Esophagus squamous epithelium (tissue), 5 donors: ENCODE measurements around the gene CEP164. TPM values are rescaled to one million over a fixed set of nuclear protein-coding genes. Genes with fewer than 3 reads are reported as not detected.

Experiments used
- DNase-seq: peaks from one replicate; lab custom pipeline; 2025; lab: John Stamatoyannopoulos, UW
- H3K27ac ChIP-seq, 4 donors: fragments of 200-600 bp; sonication (generic); one replicate each; pipeline ENCODE4 v1.5.1; 2016 to 2019; ENCODE audit warnings: mild to moderate bottlenecking in 1 of 4
- H3K27me3 ChIP-seq, 4 donors: fragments of 200-600 bp; sonication (generic); 1 replicate in 3 of 4; 2 replicates in 1 of 4; pipeline versions ENCODE4 v1.5.1 to v1.6.0; 2017 to 2021; ENCODE audit warnings: antibody characterized with exemption in 1 of 4
- H3K36me3 ChIP-seq, 3 donors: fragments of 200-600 bp; sonication (generic); one replicate each; pipeline ENCODE4 v1.5.1; 2016 to 2019
- H3K4me1 ChIP-seq, 3 donors: fragments of 200-600 bp; sonication (generic); one replicate each; pipeline ENCODE4 v1.5.1; 2017 to 2019
- H3K4me3 ChIP-seq, 4 donors: fragments of 200-600 bp; sonication (generic); 1 replicate in 3 of 4; 2 replicates in 1 of 4; pipeline ENCODE4 v1.5.1; 2016 to 2019; ENCODE audit warnings: mild to moderate bottlenecking in 2 of 4, moderate library complexity in 1 of 4
- H3K9me3 ChIP-seq, 3 donors: fragments of 200-600 bp; sonication (generic); one replicate each; pipeline ENCODE4 v1.5.1; 2016 to 2019
- POLR2A ChIP-seq, 4 donors: fragments of 450-650 bp; IDR thresholded peaks; one replicate each; pipeline ENCODE4 v1.6.1; 2017; ENCODE audit warnings: antibody characterized with exemption in 4 of 4, mild to moderate bottlenecking in 4 of 4, moderate library complexity in 3 of 4
- WGBS, 2 donors: methylation state at CpG; one replicate each; pipeline ENCODE4 v1.1.5; 2018; 5-methylcytosine and 5-hydroxymethylcytosine counted together
- intact Hi-C: fragments of 100-400 bp; cut with DNase I; formaldehyde crosslinking; loops from one replicate; pipeline ENCODE4 v1.15.0; 2022
- total RNA-seq, 4 donors: library from RNA; depleted of rRNA; stranded (reverse); fragments of >200 nt; gene quantifications; one replicate each; pipeline ENCODE4 v1.1.0, GENCODE V29; 2016
- TF ChIP-seq, protein P1 (sequence below), 6 experiments: fragments of 450-650 bp in 4 of 6; fragments of 200-600 bp in 2 of 6; sonication (generic) in 2 of 6; IDR thresholded peaks; one replicate each; pipeline ENCODE4 v1.5.1; 2016 to 2019; ENCODE audit warnings: antibody characterized with exemption in 6 of 6, mild to moderate bottlenecking in 4 of 6, moderate library complexity in 4 of 6
- donor health status: DM: yes; HTN: yes; CAD: no.

Gene CEP164
- total RNA-seq: 10 to 100 TPM in 2 of 4 donors, 1 to 10 TPM in 2; 7.3 to 20.0 (median 13.0) TPM

DNA sequence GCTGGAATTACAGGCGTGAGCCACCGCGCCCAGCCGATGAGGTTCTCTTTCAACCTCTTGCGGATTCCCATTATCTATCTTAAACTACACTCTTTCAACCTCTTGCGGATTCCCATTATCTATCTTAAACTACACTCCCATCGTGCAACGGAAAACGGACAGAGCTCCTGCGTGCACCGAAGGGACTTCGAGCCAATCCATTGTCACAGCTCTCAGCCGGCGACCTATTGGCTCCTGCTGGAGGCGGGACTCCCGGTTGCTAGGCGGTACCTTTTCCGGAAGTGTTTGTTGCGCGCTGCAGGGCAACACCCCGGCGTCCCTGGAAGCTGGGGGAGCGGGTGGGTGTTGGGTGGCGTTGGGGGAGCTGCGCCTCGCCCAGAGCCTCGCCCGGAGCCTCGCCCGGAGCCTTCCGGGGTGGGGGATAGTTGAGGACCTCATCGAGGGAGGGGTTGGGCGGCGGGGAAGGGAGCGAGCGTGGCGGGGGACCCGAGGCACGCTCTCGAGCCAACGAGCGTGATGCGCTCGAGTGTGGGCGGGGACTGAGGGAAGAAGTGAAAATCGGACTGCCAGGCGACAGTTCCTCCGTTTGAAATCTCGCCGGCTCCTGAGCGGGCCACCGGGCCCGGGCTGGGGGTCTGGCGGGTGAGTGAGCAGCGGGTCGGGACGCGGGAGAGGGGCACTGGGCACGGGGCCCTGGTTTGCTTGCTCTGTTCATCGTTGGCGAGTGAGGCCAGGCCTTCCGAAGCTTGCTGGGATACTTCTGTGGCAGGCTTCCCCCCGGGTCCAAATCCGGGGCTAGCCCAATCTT is at the start of gene CEP164:
Gene CEP164 (plus strand): TSS at position 288 of the 808 bp plus-strand sequence. CDS start 10,733 bp downstream, outside the sequence.
- peaks cover 7 to 24% (median 11%) of the 10 kb centered on the region in 3 donors for H3K4me1 ChIP-seq
- H3K4me3 ChIP-seq: peak within 1 kb of the TSS; percentile 45 to 89 (median 64)
- DNase-seq: peak; percentile 85
- peak within 1 kb of the TSS; percentile 79 to 96 (median 90) for H3K27ac ChIP-seq
- TF ChIP-seq, protein P1, sequence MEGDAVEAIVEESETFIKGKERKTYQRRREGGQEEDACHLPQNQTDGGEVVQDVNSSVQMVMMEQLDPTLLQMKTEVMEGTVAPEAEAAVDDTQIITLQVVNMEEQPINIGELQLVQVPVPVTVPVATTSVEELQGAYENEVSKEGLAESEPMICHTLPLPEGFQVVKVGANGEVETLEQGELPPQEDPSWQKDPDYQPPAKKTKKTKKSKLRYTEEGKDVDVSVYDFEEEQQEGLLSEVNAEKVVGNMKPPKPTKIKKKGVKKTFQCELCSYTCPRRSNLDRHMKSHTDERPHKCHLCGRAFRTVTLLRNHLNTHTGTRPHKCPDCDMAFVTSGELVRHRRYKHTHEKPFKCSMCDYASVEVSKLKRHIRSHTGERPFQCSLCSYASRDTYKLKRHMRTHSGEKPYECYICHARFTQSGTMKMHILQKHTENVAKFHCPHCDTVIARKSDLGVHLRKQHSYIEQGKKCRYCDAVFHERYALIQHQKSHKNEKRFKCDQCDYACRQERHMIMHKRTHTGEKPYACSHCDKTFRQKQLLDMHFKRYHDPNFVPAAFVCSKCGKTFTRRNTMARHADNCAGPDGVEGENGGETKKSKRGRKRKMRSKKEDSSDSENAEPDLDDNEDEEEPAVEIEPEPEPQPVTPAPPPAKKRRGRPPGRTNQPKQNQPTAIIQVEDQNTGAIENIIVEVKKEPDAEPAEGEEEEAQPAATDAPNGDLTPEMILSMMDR (IDR thresholded peaks at IDR 0.05): peak in 1 of 6 experiments; percentile 4
- peak in 2 of 4 donors; percentile 44 to 59 for TF ChIP-seq POLR2A (IDR thresholded peaks at IDR 0.05)
- 0% methylated on average over 23 to 42 of the region's 64 CpGs for WGBS, 2 donors
- H3K27me3 ChIP-seq: no peaks in the 10 kb centered on the region
- intact Hi-C loops: no loop called here
- no peaks in the 10 kb centered on the region for H3K36me3 ChIP-seq
- no peaks in the 10 kb centered on the region for H3K9me3 ChIP-seq

DNA sequence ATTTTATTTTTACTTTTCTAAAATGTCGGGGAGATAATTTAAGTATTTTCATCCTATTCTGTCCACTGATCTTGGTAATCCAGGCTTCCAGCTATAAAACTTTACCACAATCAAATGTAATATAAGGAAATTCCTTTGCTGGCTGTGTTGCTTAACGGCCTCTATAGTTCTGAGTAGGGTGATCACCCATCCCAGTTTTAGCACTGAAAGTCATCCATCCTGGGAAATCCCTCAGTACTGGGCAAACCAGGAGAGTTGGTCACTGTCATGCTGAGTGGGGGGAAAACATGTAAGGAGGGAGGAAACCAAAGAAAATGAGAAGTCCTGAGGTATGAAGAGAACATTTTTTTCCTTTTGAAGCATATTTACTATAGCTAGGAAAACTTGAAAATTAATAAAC is 49.3 kb upstream of the CEP164 start:
- Histone ChIP-seq H3K4me3 (no peak overlapping the region), H3K27ac (no peak overlapping the region), H3K4me1 (peaks cover 0 to 12% (median 11%) of the 10 kb centered on the region in 3 donors), H3K9me3 (no peaks in the 10 kb centered on the region), H3K27me3 (no peaks in the 10 kb centered on the region), H3K36me3 (peaks cover 0 to 59% (median 7%) of the 10 kb centered on the region in 3 donors)
- intact Hi-C loops: no loop called here
- 90 to 91% methylated on average over 1 to 2 of the region's 2 CpGs for WGBS, 2 donors
- no peak for DNase-seq
- no peak for TF ChIP-seq POLR2A (IDR thresholded peaks at IDR 0.05)

DNA sequence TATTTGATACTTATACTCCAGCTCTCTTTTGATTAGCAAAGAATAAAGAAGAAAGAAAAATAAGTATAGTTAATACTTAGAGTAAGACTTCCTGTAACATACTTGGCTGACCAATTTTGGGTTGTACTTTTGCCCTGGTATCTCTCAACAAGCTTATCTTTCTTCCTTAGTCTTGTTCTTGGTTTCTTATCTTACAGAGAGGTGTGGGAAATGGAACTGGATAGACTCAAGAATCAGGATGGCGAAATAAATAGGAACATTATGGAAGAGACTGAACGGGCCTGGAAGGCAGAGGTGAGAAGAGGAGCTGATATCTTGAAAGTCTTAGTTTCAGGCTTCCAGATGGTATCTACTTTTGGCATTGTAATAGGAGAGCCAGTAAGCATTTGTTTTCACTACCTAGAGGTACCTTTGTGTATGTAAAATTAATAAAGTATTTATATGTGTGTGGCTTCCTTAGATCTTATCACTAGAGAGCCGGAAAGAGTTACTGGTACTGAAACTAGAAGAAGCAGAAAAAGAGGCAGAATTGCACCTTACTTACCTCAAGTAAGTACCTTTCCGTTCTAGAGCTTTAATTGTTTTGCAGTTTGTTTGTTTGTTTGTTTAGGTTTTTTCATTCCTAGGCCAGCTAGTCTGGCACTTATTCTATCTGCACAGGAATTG is 47.8 kb upstream of the CEP164 start:
- no peak for TF ChIP-seq POLR2A (IDR thresholded peaks at IDR 0.05)
- TF ChIP-seq, protein P1 (IDR thresholded peaks at IDR 0.05): no peak
- H3K4me3 ChIP-seq: no peak overlapping the region
- WGBS, 2 donors: 80 to 83% methylated on average over 4 of the region's 4 CpGs
- no peaks in the 10 kb centered on the region for H3K27me3 ChIP-seq
- DNase-seq: no peak
- no peaks in the 10 kb centered on the region for H3K9me3 ChIP-seq
- intact Hi-C loops: no loop called here
- H3K4me1 ChIP-seq: peaks cover 0 to 12% (median 11%) of the 10 kb centered on the region in 3 donors
- peaks cover 5 to 59% (median 7%) of the 10 kb centered on the region in 3 donors for H3K36me3 ChIP-seq
- H3K27ac ChIP-seq: no peak overlapping the region

DNA sequence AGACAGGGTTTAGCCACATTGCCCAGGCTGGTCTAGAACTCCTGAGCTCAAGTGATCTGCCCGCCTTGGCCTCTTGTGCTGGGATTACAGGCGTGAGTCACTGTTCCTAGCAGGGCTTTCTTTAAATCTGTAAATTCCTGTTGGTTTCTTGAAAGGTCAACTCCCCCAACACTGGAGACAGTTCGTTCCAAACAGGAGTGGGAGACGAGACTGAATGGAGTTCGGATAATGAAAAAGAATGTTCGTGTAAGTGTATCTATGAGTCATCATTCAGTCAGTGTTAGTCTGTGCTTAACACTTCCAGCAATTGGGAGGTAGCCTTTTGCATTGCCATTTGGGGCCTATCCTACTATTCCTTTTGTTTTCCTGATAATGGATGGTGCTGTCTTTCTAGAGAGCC is 46.5 kb upstream of the CEP164 start:
- H3K9me3 ChIP-seq: no peaks in the 10 kb centered on the region
- DNase-seq: no peak
- peak overlapping the region in 1 of 4 donors; percentile 15 for H3K27ac ChIP-seq
- peaks cover 7 to 64% (median 11%) of the 10 kb centered on the region in 3 donors for H3K36me3 ChIP-seq
- WGBS, 2 donors: 25 to 32% methylated on average over 5 to 6 of the region's 6 CpGs
- no peak overlapping the region for H3K4me3 ChIP-seq
- peaks cover 0 to 12% (median 11%) of the 10 kb centered on the region in 3 donors for H3K4me1 ChIP-seq
- TF ChIP-seq, protein P1 (IDR thresholded peaks at IDR 0.05): no peak
- no peak for TF ChIP-seq POLR2A (IDR thresholded peaks at IDR 0.05)
- intact Hi-C loops: no loop called here
- H3K27me3 ChIP-seq: no peaks in the 10 kb centered on the region

DNA sequence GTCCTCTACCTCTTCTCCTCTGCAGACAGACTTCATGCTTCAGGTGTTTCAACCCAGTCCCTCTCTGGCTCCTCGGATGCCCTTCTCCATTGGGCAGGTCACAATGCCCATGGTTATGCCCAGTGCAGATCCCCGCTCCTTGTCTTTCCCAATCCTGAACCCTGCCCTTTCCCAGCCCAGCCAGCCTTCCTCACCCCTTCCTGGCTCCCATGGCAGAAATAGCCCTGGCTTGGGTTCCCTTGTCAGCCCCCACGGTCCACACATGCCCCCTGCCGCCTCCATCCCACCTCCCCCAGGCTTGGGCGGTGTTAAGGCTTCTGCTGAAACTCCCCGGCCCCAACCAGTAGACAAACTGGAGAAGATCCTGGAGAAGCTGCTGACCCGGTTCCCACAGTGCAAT is 45.8 kb upstream of the CEP164 start:
- Histone ChIP-seq H3K27me3 (no peaks in the 10 kb centered on the region), H3K9me3 (no peaks in the 10 kb centered on the region), H3K27ac (no peak overlapping the region), H3K4me3 (no peak overlapping the region), H3K36me3 (peaks cover 7 to 71% (median 13%) of the 10 kb centered on the region in 3 donors), H3K4me1 (peaks cover 0 to 12% (median 11%) of the 10 kb centered on the region in 3 donors)
- TF ChIP-seq, protein P1 (IDR thresholded peaks at IDR 0.05): no peak
- no peak for TF ChIP-seq POLR2A (IDR thresholded peaks at IDR 0.05)
- DNase-seq: no peak
- intact Hi-C loops: no loop called here
- WGBS, 2 donors: 91 to 93% methylated on average over 6 to 7 of the region's 7 CpGs
